Thoracic aorta (tissue), 2 donors: ENCODE measurements around the gene TGFB1I1. TPM values are rescaled to one million over a fixed set of nuclear protein-coding genes. Genes with fewer than 3 reads are reported as not detected.
"Not testable (repeated sequence)": the region's sequence is repeated elsewhere in the genome, so short reads cannot be mapped to it uniquely, and the experiment has no call there.

Source experiments
- ATAC-seq: fragments of 150-250 bp; one replicate; pipeline ENCODE4 v1.8.0; 2017; ENCODE audit warnings: low read depth; ENCODE audit not compliant: insufficient number of reproducible peaks, low FRiP score
- DNase-seq: peaks from one replicate; pipeline ENCODE4 v3.0.0-alpha.2; 2020; ENCODE audit warnings: low spot score
- H3K27ac ChIP-seq, 2 donors: fragments of 200-600 bp; sonication (generic); 1 replicate in 1 of 2; 2 replicates in 1 of 2; pipeline ENCODE4 v1.5.1; 2016; ENCODE audit warnings: mild to moderate bottlenecking in 2 of 2, moderate library complexity in 2 of 2
- H3K27me3 ChIP-seq: fragments of 200-600 bp; sonication (generic); replicated peaks from 2 replicates; pipeline ENCODE4 v1.6.0; 2016; ENCODE audit warnings: mild to moderate bottlenecking; ENCODE audit not compliant: insufficient read depth
- H3K36me3 ChIP-seq: fragments of 200-600 bp; sonication (generic); one replicate; pipeline ENCODE4 v1.5.1; 2016
- H3K4me1 ChIP-seq, 2 donors: fragments of 200-600 bp; sonication (generic); 1 replicate in 1 of 2; 2 replicates in 1 of 2; pipeline versions ENCODE4 v1.5.1 to v1.6.0; 2016; ENCODE audit warnings: low read depth in 2 of 2, mild to moderate bottlenecking in 1 of 2; ENCODE audit not compliant: control insufficient read depth in 1 of 2
- H3K4me3 ChIP-seq: fragments of 200-600 bp; sonication (generic); 2 replicates; pipeline ENCODE4 v1.5.1; 2016; ENCODE audit warnings: mild to moderate bottlenecking
- H3K9me3 ChIP-seq: fragments of 200-600 bp; sonication (generic); 2 replicates; pipeline ENCODE4 v1.5.1; 2016
- CTCF ChIP-seq: fragments of 200-600 bp; sonication (generic); IDR thresholded peaks from one replicate; pipeline ENCODE4 v1.5.1; 2019; ENCODE audit warnings: antibody characterized with exemption
- total RNA-seq, 2 donors: library from RNA; depleted of rRNA; stranded (reverse); fragments of >200 nt; gene quantifications; one replicate each; pipeline versions ENCODE4 v1.1.0 to v1.2.3, GENCODE V29; 2016

Gene TGFB1I1
- total RNA-seq, 2 donors from 2014 or later, result 192 to 231 TPM

DNA sequence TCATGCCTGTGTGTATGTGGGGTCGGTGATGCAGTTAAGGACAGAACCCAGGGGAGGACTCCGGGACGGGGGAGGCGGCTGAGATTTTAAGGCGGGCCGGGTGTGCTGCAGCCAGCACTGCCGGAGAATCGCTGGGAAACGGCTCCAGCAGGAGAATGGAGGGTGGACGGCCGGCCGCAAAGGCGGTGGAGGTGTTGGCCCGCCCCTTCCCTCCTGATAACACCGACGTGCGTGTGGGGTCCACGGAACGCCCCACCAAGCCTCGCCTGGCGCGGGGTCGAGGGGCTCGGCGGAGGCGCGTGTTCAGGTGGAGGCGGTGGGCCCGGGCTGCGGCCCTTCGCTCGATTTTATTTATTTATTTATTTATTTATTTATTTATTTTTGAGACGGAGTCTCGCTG lies 30.0 kb upstream of the TGFB1I1 start:
- ATAC-seq (no peak), DNase-seq (no peak)
- no peaks in the 10 kb centered on the region for H3K4me1 ChIP-seq
- no peak for TF ChIP-seq CTCF
- no peaks in the 10 kb centered on the region for H3K27me3 ChIP-seq
- peak overlapping the region; percentile 95 for H3K4me3 ChIP-seq
- no peaks in the 10 kb centered on the region for H3K36me3 ChIP-seq
- H3K27ac ChIP-seq, result peak overlapping the region in 1 of 2 donors; percentile 81
- H3K9me3 ChIP-seq, result no peaks in the 10 kb centered on the region

DNA sequence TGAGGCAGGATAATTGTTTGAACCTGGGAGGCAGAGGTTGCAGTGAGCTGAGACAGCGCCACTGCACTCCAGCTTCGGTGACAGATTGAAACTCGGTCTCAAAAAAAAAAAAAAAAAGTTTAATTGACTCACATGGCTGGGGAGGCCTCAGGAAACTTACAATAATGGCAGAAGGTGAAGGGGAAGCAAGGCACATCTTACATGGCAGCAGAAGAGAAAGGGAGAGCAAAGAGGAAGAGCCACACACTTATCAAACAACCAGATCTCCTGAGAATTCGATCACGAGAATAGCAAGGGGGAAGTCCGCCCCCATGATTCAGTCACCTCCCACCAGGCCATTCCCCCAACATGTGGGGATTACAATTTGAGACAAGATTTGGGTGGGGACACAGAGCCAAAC lies 26.0 kb upstream of the TGFB1I1 start:
- H3K27ac ChIP-seq, H3K4me1 ChIP-seq, H3K27me3 ChIP-seq, H3K4me3 ChIP-seq, ATAC-seq, DNase-seq, H3K9me3 ChIP-seq, H3K36me3 ChIP-seq: not testable (repeated sequence)

DNA sequence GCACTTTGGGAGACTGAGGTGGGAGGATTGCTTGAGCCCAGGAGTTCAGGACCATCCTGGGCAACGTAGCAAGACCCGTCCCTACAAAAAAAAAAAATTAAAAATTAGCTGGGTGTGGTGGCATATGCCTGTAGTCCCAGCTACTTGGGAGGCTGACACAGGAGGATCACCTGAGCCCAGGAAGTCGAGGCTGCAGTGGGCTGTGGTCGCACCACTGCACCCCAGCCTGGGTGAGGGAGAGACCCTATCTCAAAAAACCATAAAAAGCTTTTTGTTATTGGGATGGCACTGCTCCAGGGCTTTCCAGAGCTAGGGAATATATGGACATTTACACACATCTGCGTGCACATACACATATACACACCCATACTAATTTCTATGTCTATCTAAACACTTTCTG lies 20.8 kb upstream of the TGFB1I1 start:
- Histone ChIP-seq H3K27ac (no peak overlapping the region), H3K36me3 (no peaks in the 10 kb centered on the region), H3K9me3 (no peaks in the 10 kb centered on the region), H3K4me1 (peaks cover 39 to 48% of the 10 kb centered on the region in 2 donors), H3K27me3 (no peaks in the 10 kb centered on the region), H3K4me3 (no peak overlapping the region)
- ATAC-seq, result no peak
- no peak for DNase-seq
- no peak for TF ChIP-seq CTCF

DNA sequence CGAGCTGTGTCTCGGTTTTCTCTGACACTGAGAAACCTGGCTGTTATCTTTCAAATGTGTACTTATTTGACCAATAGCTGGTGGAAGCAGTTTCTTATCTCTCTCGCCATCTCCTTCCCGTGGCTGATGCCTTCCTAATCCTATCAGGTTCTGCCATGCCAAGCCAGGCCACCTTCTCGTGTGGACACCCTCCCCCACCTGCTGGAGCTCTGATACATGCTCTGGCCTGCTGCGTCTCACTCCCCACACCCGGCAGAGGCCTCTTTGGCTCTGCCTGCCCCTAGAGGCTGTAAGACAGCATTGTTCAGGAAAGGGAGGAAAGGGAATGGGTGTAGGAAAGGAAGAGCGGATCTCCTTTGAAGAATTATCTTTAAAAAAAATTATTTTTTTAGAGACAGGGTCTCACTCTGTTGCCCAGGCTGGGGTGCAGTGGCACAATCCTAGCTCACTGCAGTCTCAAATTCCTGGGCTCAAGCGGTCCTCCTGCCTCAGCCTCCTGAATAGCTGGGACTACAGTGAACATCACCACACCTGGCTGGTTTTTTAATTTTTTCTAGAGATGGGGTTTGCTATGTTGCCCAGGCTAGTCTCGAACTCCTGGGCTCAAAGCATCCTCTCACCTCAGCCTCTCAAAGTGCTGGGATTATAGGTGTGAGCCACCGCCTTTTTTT lies 20.1 kb upstream of the TGFB1I1 start:
- ATAC-seq (no peak), DNase-seq (no peak)
- Histone ChIP-seq H3K4me1 (peaks cover 45 to 55% of the 10 kb centered on the region in 2 donors), H3K27ac (peak overlapping the region; percentile 79 to 82), H3K36me3 (no peaks in the 10 kb centered on the region), H3K4me3 (no peak overlapping the region), H3K27me3 (no peaks in the 10 kb centered on the region), H3K9me3 (no peaks in the 10 kb centered on the region)
- peak; percentile 64 for TF ChIP-seq CTCF

DNA sequence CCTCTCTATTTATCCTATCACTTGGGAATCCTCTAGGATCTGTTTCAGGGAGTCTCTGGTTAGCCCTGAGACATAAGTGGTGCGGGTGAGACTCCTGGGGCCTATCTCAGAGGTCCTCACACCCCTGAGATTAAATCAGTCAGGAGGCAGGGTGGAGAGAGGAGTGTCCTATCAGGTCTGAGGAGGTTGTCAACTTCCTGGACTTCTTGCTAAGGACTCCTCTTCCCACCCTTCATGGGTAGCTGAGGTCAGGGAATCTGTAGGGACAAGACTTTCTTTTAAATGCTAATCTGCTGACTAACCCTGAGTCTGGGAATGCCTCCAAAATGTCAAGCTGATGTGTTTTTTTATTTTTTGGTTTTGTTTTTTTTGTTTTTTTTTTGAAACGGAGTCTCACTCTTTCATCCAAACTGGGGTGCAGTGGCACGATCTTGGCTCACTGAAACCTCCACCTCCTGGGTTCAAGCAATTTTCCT lies 19.3 kb upstream of the TGFB1I1 start:
- Histone ChIP-seq H3K4me1 (peaks cover 53 to 63% of the 10 kb centered on the region in 2 donors), H3K9me3 (no peaks in the 10 kb centered on the region), H3K36me3 (no peaks in the 10 kb centered on the region), H3K27me3 (no peaks in the 10 kb centered on the region), H3K4me3 (peak overlapping the region; percentile 40), H3K27ac (peak overlapping the region; percentile 79 to 82)
- TF ChIP-seq CTCF, result no peak
- DNase-seq (no peak), ATAC-seq (peak; percentile 37)
